Neural cell (in vitro differentiated cells): Measurements from ENCODE around the gene PMAIP1. TPM values are rescaled to one million over a fixed set of nuclear protein-coding genes. Genes with fewer than 3 reads are reported as not detected.

Source experiments
- polyA plus RNA-seq: library from polyadenylated mRNA; depleted of rRNA; stranded (reverse); fragments of >200 nt; gene quantifications from 2 replicates; pipeline ENCODE4 v1.2.3, GENCODE V29; 2014

The PMAIP1 gene
- polyA plus RNA-seq, 1 donor from 2014 or later, result 2.4 TPM

Other genes starting within 250 kb of the PMAIP1 start
- gene CCBE1, start 202.6 kb upstream of the PMAIP1 start, polyA plus RNA-seq, result 0.19 TPM in 1 of 2 replicates, not detected in the other